Fibroblast of skin of back (primary cell): ENCODE data around the gene PRR27.
"Not testable (repeated sequence)": the region's sequence is repeated elsewhere in the genome, so short reads cannot be mapped to it uniquely, and the experiment has no call there.

ENCODE experiments used
- DNase-seq: peaks from one replicate; pipeline ENCODE4 v3.0.0-alpha.2; 2013

Gene PRR27

GRCh38 chr4:70203601-70204000 lies 49.6 kb downstream of the PRR27 start:
- DNase-seq = no peak

GRCh38 chr4:70212752-70213151 lies 58.7 kb downstream of the PRR27 start:
- DNase-seq = not testable (repeated sequence)
